KG1 (cell line): Measurements from ENCODE around the gene H2AZ1.

Experiments used
- DNase-seq: peaks from one replicate; lab custom pipeline; 2025; lab: John Stamatoyannopoulos, UW

The H2AZ1 gene

DNA sequence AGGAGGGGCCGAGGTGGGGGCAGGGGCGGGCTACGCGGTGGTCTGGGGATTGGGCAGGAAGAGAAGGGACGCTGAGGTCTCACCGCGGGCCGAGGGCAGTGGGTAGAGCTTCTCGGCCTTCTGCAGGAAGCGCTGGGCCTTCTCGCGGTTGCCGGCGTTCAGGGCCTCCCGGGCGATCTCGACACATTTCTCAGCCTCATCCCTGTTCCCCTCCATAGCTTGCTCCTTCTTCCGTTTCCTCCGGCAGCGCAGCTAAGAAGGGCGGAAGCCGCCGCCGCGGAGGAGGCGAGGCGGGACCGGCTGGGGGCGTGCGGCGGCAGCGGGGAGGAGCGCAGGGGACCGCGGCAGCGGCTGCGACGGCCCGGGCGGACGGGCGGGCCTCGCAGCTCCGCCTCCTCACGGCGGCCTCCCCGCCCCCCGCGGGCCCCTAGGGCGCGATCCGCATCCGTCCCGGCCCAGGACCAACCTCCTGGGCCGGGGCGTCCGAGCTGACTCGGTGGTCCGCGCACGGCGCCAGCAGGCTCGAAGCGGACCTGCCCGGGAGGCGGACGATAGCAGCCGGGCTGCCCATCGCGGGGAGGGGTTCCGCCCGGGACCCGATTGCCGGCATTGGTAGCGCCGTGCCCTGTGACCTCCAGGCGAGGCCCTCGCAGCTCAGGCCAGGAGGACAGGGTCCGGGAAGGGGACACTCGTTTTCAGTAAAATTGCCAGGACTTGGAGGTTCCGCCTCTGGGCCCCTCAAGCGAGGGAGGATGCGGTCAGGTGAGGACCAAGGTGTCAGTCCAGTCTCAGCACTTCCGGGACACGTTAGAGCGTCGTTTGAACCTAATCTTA lies 3.5 kb downstream of the H2AZ1 start, which contains the start of gene DNAJB14:
TSS of gene DNAJB14 (minus strand) at position 263 of the 834 bp plus-strand sequence. CDS start at position 216, 47 bp downstream.
- peak; percentile 53 for DNase-seq

DNA sequence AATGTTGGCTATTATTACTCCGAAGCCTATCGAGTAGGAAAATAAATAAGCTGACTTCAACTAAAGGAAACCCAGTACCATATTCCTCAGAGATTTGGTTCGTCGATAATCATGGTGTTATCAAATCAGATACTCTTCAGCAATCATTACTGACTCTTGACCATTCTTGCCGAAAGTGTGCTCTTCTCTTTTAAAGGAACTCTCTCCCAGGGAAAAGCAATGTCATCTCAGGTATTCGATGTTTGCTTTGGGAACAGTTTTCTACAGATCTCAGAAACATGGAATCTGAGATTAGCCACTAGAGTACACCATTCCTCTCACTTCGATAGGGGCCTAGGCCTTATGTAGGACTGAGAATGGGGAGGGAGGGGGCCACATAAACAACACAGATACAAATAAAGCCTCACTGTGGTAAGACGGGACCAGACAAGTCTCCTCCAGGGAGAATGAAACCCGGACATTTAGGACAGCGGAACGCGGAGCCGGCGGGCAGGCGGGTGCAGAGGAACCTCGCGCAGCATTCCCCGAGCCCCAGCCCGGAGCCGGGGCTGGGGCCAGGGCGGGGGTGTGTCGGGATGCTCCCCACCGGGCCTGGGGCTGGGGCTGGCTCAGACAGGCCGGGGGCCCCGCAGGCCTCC lies 4.2 kb downstream of the H2AZ1 start:
- DNase-seq: no peak

DNA sequence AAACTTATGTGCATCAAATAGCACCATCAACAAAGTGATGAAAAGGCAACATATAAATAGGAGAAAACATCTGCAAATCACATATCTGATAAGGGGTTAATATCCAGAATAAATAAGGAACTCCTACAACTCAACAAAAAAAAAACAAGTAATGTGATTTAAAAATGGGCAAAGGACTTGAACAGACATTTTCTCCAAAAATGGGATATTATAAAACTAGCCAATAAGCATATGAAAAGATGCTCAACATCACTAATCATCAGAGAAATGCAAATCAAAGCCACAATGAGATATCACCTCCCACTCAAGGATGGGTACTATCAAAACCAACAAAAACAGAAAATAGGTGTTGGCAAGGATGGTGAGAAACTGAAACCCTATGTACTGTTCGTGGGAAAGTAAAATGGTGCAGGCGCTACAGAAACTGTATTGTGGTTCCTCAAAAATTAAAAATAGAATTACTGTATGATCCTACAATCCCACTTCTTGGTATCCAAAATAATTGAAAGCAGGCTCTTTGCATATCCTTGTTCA lies 6.1 kb downstream of the H2AZ1 start:
- no peak for DNase-seq

- no peak for DNase-seq
Observed at GRCh38 chr4:99938243-99938753, 11.8 kb downstream of the H2AZ1 start.

DNA sequence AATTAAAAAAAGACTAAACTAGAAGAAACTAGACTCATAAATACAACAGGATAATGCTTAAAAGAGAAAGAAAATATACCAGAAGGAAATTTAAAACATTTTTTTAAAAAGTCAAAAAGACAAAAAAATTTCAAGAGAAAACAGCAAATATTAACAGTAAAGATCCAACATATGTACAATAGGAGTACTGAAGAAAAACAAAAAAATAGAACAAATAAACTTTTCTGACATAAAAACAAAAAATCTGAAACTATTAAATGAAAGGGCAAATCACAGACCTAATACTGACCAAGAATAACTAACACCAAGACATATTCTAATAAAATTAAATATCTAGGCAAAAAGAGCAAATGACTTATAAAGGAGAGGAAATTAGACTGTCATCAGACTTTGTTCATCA lies 15.2 kb downstream of the H2AZ1 start:
- no peak for DNase-seq

DNA sequence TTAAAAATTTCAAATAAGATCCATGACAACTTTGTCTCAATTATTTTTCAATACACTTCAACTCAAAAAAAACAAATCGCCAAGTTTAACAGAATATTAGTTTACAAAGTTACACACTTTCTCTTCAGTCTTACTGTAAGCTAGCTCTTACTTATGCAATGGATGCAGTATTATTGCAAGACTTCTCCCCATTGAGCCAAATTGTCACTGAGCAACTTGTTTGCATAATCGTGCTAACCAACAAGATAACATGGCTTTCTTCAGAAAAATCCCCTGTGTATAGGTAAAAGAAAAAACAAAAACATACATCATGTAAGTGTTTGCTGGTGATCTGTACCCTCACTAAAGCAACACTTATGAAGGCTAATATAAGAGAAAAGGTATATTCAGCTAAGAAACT lies 22.5 kb downstream of the H2AZ1 start:
- no peak for DNase-seq

- no peak for DNase-seq
Observed at GRCh38 chr4:99921174-99921573, 28.9 kb downstream of the H2AZ1 start.

DNA sequence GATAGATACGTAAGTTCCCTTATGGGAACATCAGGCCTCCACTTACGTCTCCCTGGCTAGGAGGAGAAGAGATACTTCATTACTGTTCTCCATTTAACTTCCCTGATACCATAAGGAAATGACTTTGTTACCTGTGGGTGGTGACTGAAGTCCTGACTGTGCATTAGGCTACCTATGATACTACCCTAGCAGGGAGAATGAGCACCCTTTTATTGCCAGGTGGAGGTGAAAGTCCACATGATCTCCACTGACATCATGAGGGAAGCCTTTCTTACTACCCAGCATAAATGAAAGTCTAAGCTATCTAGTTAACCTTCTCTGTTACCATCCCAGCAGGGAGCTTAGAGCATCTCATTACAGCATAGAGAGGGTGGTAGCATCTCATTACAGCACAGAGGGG lies 31.4 kb downstream of the H2AZ1 start:
- no peak for DNase-seq

DNA sequence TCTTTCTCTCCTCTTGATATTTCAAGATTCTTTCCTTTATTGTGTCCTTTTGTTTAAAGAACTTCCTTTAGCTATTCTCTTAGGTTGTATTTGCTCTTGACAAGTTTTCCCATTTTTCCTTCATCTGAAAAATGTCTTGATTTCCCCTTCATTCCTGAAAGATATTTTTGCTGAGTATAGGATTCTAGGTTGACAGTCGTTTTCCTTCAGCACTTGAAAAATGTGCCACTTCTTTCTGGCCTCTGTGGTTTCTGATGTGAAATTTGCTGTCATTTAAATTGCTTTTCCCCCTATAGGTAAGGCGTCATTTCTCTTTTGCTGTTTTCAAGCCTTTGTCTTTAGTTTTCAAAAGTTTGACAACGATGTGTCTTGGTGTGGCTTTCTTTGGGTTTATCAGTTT lies 32.5 kb downstream of the H2AZ1 start:
- DNase-seq: no peak

DNA sequence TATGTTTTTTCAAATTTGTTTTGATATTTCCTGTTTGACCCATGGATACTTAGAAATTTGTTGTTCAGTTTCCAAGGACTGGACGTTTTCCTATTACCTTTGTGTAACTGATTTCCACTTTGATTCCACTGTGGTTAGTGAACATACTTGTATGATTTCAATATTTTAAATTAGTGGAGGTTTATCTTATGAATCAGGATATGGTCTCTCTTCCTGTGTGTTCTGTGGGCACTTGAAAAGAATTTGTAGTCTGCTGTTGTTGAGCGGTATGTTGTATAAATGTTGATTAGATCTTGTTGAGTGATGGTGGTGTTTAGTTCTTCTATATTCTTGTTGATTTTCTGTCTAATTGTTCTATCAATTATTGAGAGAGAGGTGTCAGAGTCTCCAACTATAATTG lies 34.6 kb downstream of the H2AZ1 start:
- no peak for DNase-seq
